Type B pancreatic cell (in vitro differentiated cells): Measurements from ENCODE around the gene RD3L. TPM values are rescaled to one million over a fixed set of nuclear protein-coding genes. Genes with fewer than 3 reads are reported as not detected.
A peak's percentile ranks its signal among the peaks of the same experiment; 100 is the strongest.

Experiments
- DNase-seq: peaks from one replicate; pipeline ENCODE4 v3.0.0; 2021; ENCODE audit warnings: mixed read lengths; ENCODE audit not compliant: unreplicated experiment; ENCODE audit errors: extremely low spot score
- H3K27ac Mint-ChIP-seq: 2 replicates; pipeline ENCODE4 v1.8.0; 2021; ENCODE audit warnings: mild to moderate bottlenecking, mixed read lengths
- H3K27me3 Mint-ChIP-seq: 2 replicates; pipeline ENCODE4 v1.8.0; 2021; ENCODE audit warnings: mixed read lengths
- H3K36me3 Mint-ChIP-seq: 2 replicates; pipeline ENCODE4 v1.8.0; 2021; ENCODE audit warnings: mixed read lengths
- H3K4me1 Mint-ChIP-seq: one replicate; pipeline ENCODE4 v1.8.0; 2021; ENCODE audit warnings: mixed read lengths; ENCODE audit not compliant: unreplicated experiment
- H3K4me3 Mint-ChIP-seq: 2 replicates; pipeline ENCODE4 v1.8.0; 2021; ENCODE audit warnings: mild to moderate bottlenecking, mixed read lengths
- H3K9me3 Mint-ChIP-seq: 2 replicates; pipeline ENCODE4 v1.8.0; 2021; ENCODE audit warnings: mixed read lengths
- total RNA-seq: library from RNA; stranded (reverse); gene quantifications from 2 replicates; pipeline ENCODE4 v1.2.1, GENCODE V29; 2021; ENCODE audit warnings: low replicate concordance
- TF ChIP-seq, protein P1 (sequence below): fragments of 200-600 bp; sonication (generic); conservative IDR thresholded peaks from 2 replicates; pipeline ENCODE4 v1.5.0; 2021; ENCODE audit warnings: antibody characterized with exemption, mild to moderate bottlenecking

The RD3L gene
- total RNA-seq, 1 donor from 2014 or later, result not detected

DNA sequence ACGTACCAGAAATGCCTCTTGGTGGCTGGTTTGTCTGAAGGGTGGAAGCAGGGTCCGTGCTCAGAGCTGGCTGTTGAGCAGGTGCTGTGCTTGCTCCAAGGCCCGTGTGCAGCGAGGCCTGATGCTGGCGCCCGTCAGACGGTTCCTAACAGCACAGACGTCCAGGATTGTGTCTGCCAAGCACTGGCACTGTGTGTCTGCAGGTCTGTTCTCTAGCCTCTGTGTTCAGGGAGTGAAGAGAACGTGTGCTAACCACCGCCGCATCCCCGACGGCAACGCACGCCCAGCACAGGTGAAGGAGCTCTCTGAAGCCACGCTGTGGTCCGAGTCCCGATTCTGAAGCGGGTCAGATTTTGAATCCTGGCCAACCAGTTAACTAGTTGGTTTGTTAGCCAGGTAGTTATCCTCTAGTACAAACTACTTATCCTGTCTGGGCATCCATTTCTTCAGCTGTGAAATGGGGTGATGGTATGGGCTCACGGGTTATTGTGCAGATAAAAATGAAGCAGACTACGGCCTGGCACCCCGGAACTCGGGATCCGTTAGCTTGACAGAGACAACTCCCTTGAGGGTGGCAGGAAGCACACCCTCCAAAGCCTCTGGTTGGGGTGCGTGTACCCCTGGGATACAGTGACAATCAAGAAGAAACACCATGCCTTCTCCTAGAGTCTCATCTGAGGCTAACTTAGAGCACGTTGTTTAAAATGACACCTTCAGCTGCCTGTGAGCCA is 32.6 kb downstream of the RD3L start:
- Mint-ChIP-seq H3K4me1 (peaks cover 9% of the 10 kb centered on the region), H3K9me3 (no peaks in the 10 kb centered on the region), H3K27ac (peak overlapping the region; percentile 82), H3K36me3 (peaks cover 3% of the 10 kb centered on the region), H3K27me3 (no peaks in the 10 kb centered on the region), H3K4me3 (peak overlapping the region; percentile 74)
- TF ChIP-seq, protein P1, sequence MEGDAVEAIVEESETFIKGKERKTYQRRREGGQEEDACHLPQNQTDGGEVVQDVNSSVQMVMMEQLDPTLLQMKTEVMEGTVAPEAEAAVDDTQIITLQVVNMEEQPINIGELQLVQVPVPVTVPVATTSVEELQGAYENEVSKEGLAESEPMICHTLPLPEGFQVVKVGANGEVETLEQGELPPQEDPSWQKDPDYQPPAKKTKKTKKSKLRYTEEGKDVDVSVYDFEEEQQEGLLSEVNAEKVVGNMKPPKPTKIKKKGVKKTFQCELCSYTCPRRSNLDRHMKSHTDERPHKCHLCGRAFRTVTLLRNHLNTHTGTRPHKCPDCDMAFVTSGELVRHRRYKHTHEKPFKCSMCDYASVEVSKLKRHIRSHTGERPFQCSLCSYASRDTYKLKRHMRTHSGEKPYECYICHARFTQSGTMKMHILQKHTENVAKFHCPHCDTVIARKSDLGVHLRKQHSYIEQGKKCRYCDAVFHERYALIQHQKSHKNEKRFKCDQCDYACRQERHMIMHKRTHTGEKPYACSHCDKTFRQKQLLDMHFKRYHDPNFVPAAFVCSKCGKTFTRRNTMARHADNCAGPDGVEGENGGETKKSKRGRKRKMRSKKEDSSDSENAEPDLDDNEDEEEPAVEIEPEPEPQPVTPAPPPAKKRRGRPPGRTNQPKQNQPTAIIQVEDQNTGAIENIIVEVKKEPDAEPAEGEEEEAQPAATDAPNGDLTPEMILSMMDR, result no peak
- DNase-seq, result no peak

DNA sequence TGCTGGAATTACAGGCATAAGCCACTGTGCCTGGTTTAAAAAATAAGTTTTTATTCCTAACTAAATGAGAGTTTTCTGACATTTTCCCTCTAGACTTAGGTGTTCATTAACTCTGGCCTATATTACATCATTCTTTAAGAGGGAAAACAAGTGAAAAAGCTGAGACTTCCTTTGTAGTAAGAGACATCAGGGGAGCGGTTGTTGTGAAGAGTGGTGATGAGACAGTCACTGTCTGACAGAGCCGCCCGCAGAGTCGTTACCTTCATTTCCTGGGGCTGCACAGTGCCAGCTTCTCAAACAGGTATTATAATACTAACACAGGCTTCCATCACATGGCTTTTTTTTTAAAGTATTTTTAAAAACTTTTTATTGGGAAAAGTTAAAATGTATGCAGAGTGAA is 33.7 kb downstream of the RD3L start:
- Mint-ChIP-seq H3K27ac (no peak overlapping the region), H3K4me1 (peaks cover 9% of the 10 kb centered on the region), H3K4me3 (no peak overlapping the region), H3K36me3 (peaks cover 3% of the 10 kb centered on the region), H3K9me3 (no peaks in the 10 kb centered on the region), H3K27me3 (no peaks in the 10 kb centered on the region)
- no peak for DNase-seq
- TF ChIP-seq, protein P1, result no peak

DNA sequence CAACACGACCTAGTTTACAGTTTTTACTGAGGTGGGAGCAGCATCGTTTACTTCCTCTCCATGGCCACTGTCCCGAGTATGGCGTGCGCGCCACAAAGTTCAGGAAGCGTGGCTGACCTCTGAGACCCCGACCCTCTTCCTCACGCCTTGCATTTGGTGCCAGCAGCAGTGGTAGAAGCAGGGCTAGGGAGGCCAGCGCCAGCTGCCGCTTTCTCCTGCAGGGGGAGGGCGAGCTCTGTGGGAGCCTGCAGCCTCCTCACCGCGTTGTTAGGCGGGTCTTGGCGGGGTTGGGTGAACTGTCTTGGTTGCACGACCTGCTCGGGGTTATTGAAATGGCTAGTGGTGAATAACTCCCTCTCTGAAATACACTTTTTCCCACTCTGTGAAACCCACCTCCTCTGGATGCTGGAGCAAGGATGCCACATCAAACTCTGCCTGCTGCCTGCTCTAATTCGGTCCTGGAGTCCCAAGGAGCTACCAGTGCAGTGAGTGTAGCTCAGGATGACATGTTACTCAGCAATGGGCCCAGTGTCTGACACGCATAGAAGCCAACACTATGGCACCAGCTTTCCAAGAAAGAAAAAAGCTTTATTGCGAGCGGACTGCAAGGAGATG is 36.4 kb downstream of the RD3L start:
- no peak overlapping the region for H3K4me3 Mint-ChIP-seq
- no peak overlapping the region for H3K27ac Mint-ChIP-seq
- H3K27me3 Mint-ChIP-seq, result no peaks in the 10 kb centered on the region
- no peaks in the 10 kb centered on the region for H3K9me3 Mint-ChIP-seq
- H3K4me1 Mint-ChIP-seq, result peaks cover 9% of the 10 kb centered on the region
- H3K36me3 Mint-ChIP-seq, result peaks cover 3% of the 10 kb centered on the region
- TF ChIP-seq, protein P1, result peak; percentile 38
- DNase-seq, result no peak

DNA sequence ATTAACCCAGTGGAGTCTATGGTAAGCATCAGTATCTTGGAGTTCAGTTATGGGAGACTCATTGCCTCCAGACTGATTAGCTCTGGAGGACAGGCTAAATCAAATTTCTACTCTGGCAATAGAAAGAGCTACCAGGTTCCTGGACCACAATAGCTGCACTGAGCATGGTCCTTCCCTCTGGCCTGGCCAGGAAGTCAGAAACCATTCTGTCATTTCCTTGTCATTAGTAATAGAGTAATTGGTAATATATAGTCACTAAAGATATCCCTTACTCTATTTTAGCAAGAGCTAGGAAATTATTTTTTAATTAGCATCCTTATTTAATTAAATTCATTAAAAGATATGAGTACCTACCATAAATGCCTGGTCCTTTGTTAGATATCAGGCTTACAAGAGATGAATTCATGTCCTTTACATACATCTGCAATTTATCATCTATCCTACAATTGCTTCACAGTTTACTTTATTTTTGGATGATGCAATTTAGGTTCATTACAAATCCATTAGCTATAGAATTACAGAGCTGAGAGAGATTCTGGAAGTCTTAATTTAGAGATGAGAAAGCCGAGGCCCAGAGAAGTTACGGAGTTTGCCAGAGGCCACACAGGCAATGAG is 37.7 kb downstream of the RD3L start:
- Mint-ChIP-seq H3K27ac (no peak overlapping the region), H3K36me3 (no peaks in the 10 kb centered on the region), H3K27me3 (no peaks in the 10 kb centered on the region), H3K4me3 (no peak overlapping the region), H3K4me1 (no peaks in the 10 kb centered on the region), H3K9me3 (no peaks in the 10 kb centered on the region)
- TF ChIP-seq, protein P1, result no peak
- no peak for DNase-seq

DNA sequence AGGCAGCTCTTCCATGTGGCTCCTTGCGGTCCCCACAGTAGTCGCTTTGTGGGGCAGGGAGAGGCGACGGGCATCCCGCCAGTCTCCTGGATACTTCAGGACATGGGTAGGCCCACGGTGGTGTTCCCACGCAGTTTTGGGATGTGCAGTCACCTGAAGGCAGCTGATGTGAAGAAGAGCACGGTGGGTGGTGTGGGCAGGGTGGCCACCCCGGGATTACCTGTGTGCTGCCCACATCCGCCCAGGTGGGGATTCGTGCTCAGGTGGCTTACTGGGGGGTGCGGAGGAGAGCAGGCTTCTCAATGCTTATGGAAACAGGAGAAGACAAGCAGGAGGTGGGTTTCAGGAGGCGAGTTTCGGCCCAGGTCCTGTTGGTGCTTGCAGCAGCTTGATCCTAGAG is 42.5 kb downstream of the RD3L start:
- H3K4me1 Mint-ChIP-seq, result no peaks in the 10 kb centered on the region
- DNase-seq, result no peak
- H3K9me3 Mint-ChIP-seq, result no peaks in the 10 kb centered on the region
- TF ChIP-seq, protein P1, result no peak
- H3K4me3 Mint-ChIP-seq, result no peak overlapping the region
- no peak overlapping the region for H3K27ac Mint-ChIP-seq
- no peaks in the 10 kb centered on the region for H3K36me3 Mint-ChIP-seq
- H3K27me3 Mint-ChIP-seq, result no peaks in the 10 kb centered on the region
